Measurements from ENCODE around the gene OR51B5. TPM values are rescaled to one million over a fixed set of nuclear protein-coding genes. Genes with fewer than 3 reads are reported as not detected.
"Not testable (repeated sequence)": the region's sequence is repeated elsewhere in the genome, so short reads cannot be mapped to it uniquely, and the experiment has no call there.

OR51B5 gene
- total RNA-seq, 1 donor from 2014 or later, result not detected

DNA sequence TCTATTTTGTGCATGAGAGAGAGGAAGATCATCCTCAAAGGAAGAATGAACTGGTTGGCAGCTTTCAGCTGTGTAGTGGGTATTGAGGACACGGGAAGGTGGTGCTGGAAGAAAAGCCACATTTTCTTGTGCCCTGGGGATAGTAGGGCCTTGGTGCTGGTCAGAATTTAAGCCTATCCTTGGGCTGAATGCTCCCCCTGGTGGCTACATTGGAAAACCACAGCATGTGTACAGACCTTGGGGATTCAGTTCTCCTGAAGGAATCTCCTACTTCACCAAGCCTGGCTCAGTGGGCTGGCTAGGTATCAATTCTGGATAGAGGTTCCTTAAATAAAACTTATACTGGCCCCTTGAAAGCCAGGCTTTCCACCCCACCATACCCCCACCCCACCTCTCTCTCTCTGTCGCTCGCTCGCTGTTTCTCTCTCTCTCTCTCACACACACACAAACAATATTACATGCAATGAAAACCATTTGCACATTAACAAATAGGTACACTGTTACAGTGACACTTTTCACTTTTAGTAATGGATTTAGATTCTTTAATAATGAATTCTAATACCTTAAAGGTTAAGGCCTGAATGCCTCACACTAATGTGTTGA lies 37.5 kb upstream of the OR51B5 start:
- H3K27me3 Mint-ChIP-seq, result no peaks in the 10 kb centered on the region
- no peaks in the 10 kb centered on the region for H3K9me3 Mint-ChIP-seq
- H3K4me3 Mint-ChIP-seq, result no peak overlapping the region
- no peaks in the 10 kb centered on the region for H3K36me3 Mint-ChIP-seq
- DNase-seq (ENCODE audit: extremely low spot score, unreplicated experiment), result no peak
- no peaks in the 10 kb centered on the region for H3K4me1 Mint-ChIP-seq (ENCODE audit: unreplicated experiment)
- TF ChIP-seq CTCF (conservative IDR thresholded peaks at IDR 0.05), result peak; percentile 84
- H3K27ac Mint-ChIP-seq, result no peak overlapping the region

- Mint-ChIP-seq H3K4me3 (no peak overlapping the region), H3K36me3 (no peaks in the 10 kb centered on the region), H3K9me3 (no peaks in the 10 kb centered on the region), H3K27me3 (peaks cover 5% of the 10 kb centered on the region), H3K4me1 (ENCODE audit: unreplicated experiment) (no peaks in the 10 kb centered on the region), H3K27ac (no peak overlapping the region)
- TF ChIP-seq CTCF (conservative IDR thresholded peaks at IDR 0.05), result peak; percentile 60
- no peak for DNase-seq (ENCODE audit: extremely low spot score, unreplicated experiment)
These were observed 26.5 kb upstream of the OR51B5 start for GRCh38 chr11:5369789-5370188.

DNA sequence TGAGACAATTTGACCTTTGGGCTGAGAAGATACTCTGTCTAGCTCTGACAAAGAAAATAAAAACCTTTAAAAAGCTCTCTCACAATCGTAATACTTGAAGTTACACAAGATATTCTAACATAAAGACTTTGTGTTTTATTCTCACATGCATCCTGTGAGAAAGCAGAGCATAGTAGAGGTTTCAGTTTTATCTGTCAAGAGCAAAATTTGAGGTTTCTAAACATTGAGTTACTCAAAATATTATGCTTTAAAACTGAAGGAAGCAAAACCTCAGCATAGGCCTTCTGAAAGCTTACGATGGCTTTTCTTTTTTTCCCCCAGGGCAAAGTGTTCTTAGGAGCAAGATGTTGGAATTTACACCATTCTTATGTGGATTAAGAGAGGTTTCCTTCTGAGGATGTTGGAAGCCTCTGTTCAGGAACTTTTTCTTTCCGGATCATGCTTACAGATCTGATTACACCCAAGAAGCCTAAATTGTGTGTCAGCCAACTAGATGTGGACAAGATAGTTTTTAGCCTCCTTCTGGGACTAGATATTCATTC lies 25.2 kb upstream of the OR51B5 start:
- no peak for TF ChIP-seq CTCF (conservative IDR thresholded peaks at IDR 0.05)
- H3K36me3 Mint-ChIP-seq, result no peaks in the 10 kb centered on the region
- H3K27me3 Mint-ChIP-seq, result peaks cover 5% of the 10 kb centered on the region
- no peak for DNase-seq (ENCODE audit: extremely low spot score, unreplicated experiment)
- no peaks in the 10 kb centered on the region for H3K9me3 Mint-ChIP-seq
- H3K27ac Mint-ChIP-seq, result no peak overlapping the region
- H3K4me1 Mint-ChIP-seq (ENCODE audit: unreplicated experiment), result no peaks in the 10 kb centered on the region
- no peak overlapping the region for H3K4me3 Mint-ChIP-seq

- Mint-ChIP-seq H3K36me3 (no peaks in the 10 kb centered on the region), H3K27ac (no peak overlapping the region), H3K4me3 (no peak overlapping the region), H3K4me1 (ENCODE audit: unreplicated experiment) (no peaks in the 10 kb centered on the region), H3K27me3 (peaks cover 5% of the 10 kb centered on the region), H3K9me3 (no peaks in the 10 kb centered on the region)
- TF ChIP-seq CTCF (conservative IDR thresholded peaks at IDR 0.05), result no peak
- no peak for DNase-seq (ENCODE audit: extremely low spot score, unreplicated experiment)
These were observed 24.2 kb upstream of the OR51B5 start for GRCh38 chr11:5367448-5368074.

DNA sequence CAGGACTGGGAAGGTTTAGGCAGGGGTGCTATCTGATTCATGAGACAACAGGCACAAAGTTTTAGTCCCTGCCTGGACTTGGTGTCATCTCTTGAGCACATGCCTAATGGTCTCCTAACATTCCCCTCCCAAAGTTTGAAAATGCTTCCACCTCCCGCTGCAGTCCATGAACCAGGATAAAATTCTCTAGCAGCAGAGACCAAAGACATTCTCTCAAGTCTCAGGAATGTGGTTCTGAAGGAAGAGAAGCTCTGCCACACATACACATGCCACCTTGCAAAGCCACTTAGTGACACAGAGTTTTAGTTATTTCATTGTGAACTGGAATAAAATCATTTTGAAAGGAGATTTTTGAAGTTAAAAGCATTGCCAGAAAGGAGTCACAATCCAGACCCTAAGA lies 23.5 kb upstream of the OR51B5 start:
- Mint-ChIP-seq H3K36me3 (no peaks in the 10 kb centered on the region), H3K9me3 (no peaks in the 10 kb centered on the region), H3K4me1 (ENCODE audit: unreplicated experiment) (no peaks in the 10 kb centered on the region), H3K4me3 (no peak overlapping the region), H3K27me3 (peaks cover 5% of the 10 kb centered on the region), H3K27ac (no peak overlapping the region)
- DNase-seq (ENCODE audit: extremely low spot score, unreplicated experiment), result no peak
- no peak for TF ChIP-seq CTCF (conservative IDR thresholded peaks at IDR 0.05)

DNA sequence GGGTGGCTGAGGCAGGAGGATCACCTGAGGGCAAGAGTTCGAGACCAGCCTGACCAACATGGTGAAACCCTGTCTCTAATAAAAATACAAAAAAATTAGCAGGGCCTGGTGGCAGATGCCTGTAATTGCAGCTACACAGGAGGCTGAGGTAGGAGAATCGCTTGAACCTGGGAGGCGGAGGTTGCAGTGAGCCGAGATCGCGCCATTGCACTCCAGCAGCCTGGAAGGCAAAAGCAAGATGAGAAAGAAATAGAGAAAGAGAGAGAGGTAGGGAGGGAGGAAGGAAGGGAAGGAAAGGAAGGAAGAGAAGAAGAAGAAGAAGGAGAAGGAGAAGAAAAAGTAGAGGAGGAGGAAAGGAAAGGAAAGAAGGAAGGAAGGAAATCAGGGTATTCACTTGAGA lies 23.0 kb upstream of the OR51B5 start:
- H3K4me1 Mint-ChIP-seq (ENCODE audit: unreplicated experiment); DNase-seq (ENCODE audit: extremely low spot score, unreplicated experiment); H3K36me3 Mint-ChIP-seq; H3K27ac Mint-ChIP-seq; H3K9me3 Mint-ChIP-seq; H3K4me3 Mint-ChIP-seq; H3K27me3 Mint-ChIP-seq: not testable (repeated sequence)

Measured in type B pancreatic cell (in vitro differentiated cells).